Measurements from ENCODE around the gene CDAN1.

Gene CDAN1

DNA sequence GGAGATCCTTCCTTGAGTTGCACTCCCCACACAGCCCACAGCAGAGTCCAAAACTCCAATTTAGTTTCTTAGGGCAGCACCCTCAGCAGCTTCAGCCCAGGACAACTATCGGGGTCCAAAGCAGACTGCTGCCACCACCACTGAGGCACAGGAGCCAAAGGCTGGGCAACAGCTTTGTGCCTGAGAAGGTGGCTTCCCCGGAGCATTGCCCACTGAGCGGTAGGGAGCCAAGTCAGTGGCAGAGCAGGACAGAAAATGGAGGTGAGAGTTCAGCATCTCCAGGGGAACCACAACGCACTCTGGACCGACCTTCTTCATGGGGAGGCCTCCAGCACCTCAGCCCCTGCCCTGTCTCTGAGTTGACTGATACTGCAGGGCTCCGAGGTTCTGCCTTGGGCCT is 43.4 kb downstream of the CDAN1 start:
- in situ Hi-C loops (cut with MboI; ENCODE audit: low pct_unique_long_range_greater_than_20kb, low sequenced_read_pairs, unreplicated experiment), result no loop called here
- no peak for DNase-seq (ENCODE audit: low spot score)
- TF ChIP-seq CTCF (IDR thresholded peaks at IDR 0.05; ENCODE audit: extremely low read depth, insufficient read depth, missing control alignments), result no peak

DNA sequence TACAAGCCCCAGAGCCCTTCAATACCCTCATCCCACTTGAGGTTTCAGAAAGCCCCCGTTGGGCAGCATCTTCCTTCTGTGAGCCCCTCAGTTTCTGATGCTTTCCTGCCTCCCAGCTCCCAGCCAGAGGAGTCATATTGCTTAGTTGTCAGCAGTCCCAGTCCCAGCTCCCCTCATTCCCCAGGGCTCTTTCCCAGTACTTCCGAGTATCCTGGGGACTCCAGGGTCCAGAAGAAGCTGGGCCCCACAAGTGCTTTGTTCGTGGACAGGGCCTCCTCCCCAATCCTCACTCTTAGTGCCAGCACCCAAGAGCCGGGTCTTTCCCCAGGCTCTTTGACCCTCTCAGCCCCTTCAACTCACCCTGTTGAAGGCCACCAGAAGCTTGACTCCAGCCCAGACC is 43.9 kb downstream of the CDAN1 start:
- no peak for DNase-seq (ENCODE audit: low spot score)
- no peak for TF ChIP-seq CTCF (IDR thresholded peaks at IDR 0.05; ENCODE audit: extremely low read depth, insufficient read depth, missing control alignments)
- in situ Hi-C loops (cut with MboI; ENCODE audit: low pct_unique_long_range_greater_than_20kb, low sequenced_read_pairs, unreplicated experiment), result no loop called here

GRCh38 chr15:42692536-42692935 is 44.4 kb downstream of the CDAN1 start:
- in situ Hi-C loops (cut with MboI; ENCODE audit: low pct_unique_long_range_greater_than_20kb, low sequenced_read_pairs, unreplicated experiment), result no loop called here
- no peak for DNase-seq (ENCODE audit: low spot score)
- no peak for TF ChIP-seq CTCF (IDR thresholded peaks at IDR 0.05; ENCODE audit: extremely low read depth, insufficient read depth, missing control alignments)

GRCh38 chr15:42691770-42692169 is 45.2 kb downstream of the CDAN1 start:
- in situ Hi-C loops (cut with MboI; ENCODE audit: low pct_unique_long_range_greater_than_20kb, low sequenced_read_pairs, unreplicated experiment), result no loop called here
- no peak for TF ChIP-seq CTCF (IDR thresholded peaks at IDR 0.05; ENCODE audit: extremely low read depth, insufficient read depth, missing control alignments)
- no peak for DNase-seq (ENCODE audit: low spot score)

- in situ Hi-C loops (cut with MboI; ENCODE audit: low pct_unique_long_range_greater_than_20kb, low sequenced_read_pairs, unreplicated experiment), result no loop called here
- DNase-seq (ENCODE audit: low spot score), result no peak
- TF ChIP-seq CTCF (IDR thresholded peaks at IDR 0.05; ENCODE audit: extremely low read depth, insufficient read depth, missing control alignments), result no peak
Measured at GRCh38 chr15:42691308-42691707, 45.6 kb downstream of the CDAN1 start.

DNA sequence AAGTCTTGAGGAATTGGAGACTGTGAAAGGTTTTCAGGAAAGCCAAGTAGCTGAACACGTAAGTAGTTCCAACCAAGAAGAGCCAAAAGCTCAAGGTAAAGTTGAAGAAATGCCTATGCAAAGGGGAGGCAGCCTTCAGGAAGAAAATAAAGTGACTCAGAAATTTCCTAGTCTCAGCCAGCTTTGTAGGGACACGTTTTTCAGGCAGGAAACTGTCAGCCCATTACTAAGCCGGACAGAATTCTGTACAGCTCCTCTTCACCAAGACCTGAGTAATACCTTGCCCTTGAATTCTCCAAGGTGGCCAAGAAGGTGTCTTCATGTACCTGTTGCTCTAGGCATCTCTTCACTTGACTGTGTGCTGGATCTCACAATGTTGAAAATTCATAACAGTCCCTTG is 48.6 kb downstream of the CDAN1 start:
- no peak for DNase-seq (ENCODE audit: low spot score)
- in situ Hi-C loops (cut with MboI; ENCODE audit: low pct_unique_long_range_greater_than_20kb, low sequenced_read_pairs, unreplicated experiment), result no loop called here
- no peak for TF ChIP-seq CTCF (IDR thresholded peaks at IDR 0.05; ENCODE audit: extremely low read depth, insufficient read depth, missing control alignments)

DNA sequence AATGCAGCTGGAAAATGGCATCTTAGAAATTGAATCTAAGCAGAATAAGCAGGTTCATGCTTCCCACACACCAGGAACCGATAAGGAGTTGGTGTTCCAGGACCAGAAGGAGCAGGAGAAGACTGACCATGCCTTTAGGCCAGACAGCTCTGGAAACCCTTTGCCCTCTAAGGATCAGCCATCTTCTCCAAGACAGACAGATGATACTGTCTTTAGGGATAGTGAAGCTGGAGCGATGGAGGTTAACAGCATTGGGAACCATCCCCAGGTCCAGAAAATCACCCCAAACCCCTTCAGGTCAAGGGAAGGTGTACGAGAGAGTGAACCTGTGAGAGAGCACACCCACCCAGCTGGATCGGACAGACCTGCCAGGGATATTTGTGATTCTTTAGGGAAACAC is 49.2 kb downstream of the CDAN1 start:
- TF ChIP-seq CTCF (IDR thresholded peaks at IDR 0.05; ENCODE audit: extremely low read depth, insufficient read depth, missing control alignments), result no peak
- in situ Hi-C loops (cut with MboI; ENCODE audit: low pct_unique_long_range_greater_than_20kb, low sequenced_read_pairs, unreplicated experiment), result no loop called here

More for the DNA sequence above, 49.2 kb downstream of the CDAN1 start:
- no peak for DNase-seq (ENCODE audit: low spot score)

All from GM13977 (cell line).